Neural progenitor cell (in vitro differentiated cells): ENCODE results near the gene LYRM7. TPM values are rescaled to one million over a fixed set of nuclear protein-coding genes. Genes with fewer than 3 reads are reported as not detected.

Source experiments
- DNase-seq: peaks from one replicate; pipeline ENCODE4 v3.0.0-alpha.2; 2016; ENCODE audit warnings: low spot score
- H2AFZ ChIP-seq: fragments of 200-600 bp; sonication (generic); replicated peaks from 2 replicates; pipeline ENCODE4 v1.6.1; 2016; ENCODE audit warnings: antibody characterized with exemption
- H3F3A ChIP-seq: fragments of 200-600 bp; sonication (generic); 2 replicates; pipeline ENCODE4 v1.6.1; 2016; ENCODE audit warnings: antibody characterized with exemption, low read depth
- H3K27ac ChIP-seq: fragments of 200-600 bp; sonication (generic); 2 replicates; pipeline ENCODE4 v1.5.1; 2016; ENCODE audit warnings: mild to moderate bottlenecking
- H3K27me3 ChIP-seq: fragments of 200-600 bp; sonication (generic); 2 replicates; pipeline ENCODE4 v1.6.1; 2016; ENCODE audit warnings: mild to moderate bottlenecking, moderate library complexity
- H3K36me3 ChIP-seq: fragments of 200-600 bp; sonication (generic); 2 replicates; pipeline ENCODE4 v1.5.1; 2016
- H3K4me1 ChIP-seq: fragments of 200-600 bp; sonication (generic); 2 replicates; pipeline ENCODE4 v1.6.1; 2016; ENCODE audit warnings: mixed run types
- H3K4me2 ChIP-seq: fragments of 200-600 bp; sonication (generic); 2 replicates; pipeline ENCODE4 v1.6.1; 2016
- H3K4me3 ChIP-seq: fragments of 200-600 bp; sonication (generic); 2 replicates; pipeline ENCODE4 v1.5.1; 2016
- H3K79me2 ChIP-seq: fragments of 200-600 bp; sonication (generic); 2 replicates; pipeline ENCODE4 v1.6.1; 2016; ENCODE audit warnings: low read depth
- H3K9ac ChIP-seq: fragments of 200-600 bp; sonication (generic); 2 replicates; pipeline ENCODE4 v1.6.1; 2016
- H3K9me3 ChIP-seq: fragments of 200-600 bp; sonication (generic); 2 replicates; pipeline ENCODE4 v1.5.1; 2016; ENCODE audit warnings: low read depth
- H4K20me1 ChIP-seq: fragments of 200-600 bp; sonication (generic); 2 replicates; pipeline ENCODE4 v1.6.1; 2016; ENCODE audit warnings: low read depth
- H3K27ac Mint-ChIP-seq: 3 replicates; pipeline ENCODE4 v1.8.0; 2021; ENCODE audit warnings: mixed read lengths
- H3K27me3 Mint-ChIP-seq: 2 replicates; pipeline ENCODE4 v1.8.0; 2022; ENCODE audit warnings: low read depth, mild to moderate bottlenecking, inconsistent platforms, moderate library complexity, mixed read lengths; ENCODE audit not compliant: insufficient read depth
- H3K36me3 Mint-ChIP-seq: 3 replicates; pipeline ENCODE4 v1.8.0; 2021; ENCODE audit warnings: mixed read lengths
- H3K4me1 Mint-ChIP-seq: 3 replicates; pipeline ENCODE4 v1.8.0; 2021; ENCODE audit warnings: mixed read lengths
- H3K4me3 Mint-ChIP-seq: 3 replicates; pipeline ENCODE4 v1.8.0; 2021; ENCODE audit warnings: mild to moderate bottlenecking, moderate library complexity, mixed read lengths
- H3K9me3 Mint-ChIP-seq: 3 replicates; pipeline ENCODE4 v1.8.0; 2020; ENCODE audit warnings: mixed read lengths
- EZH2 ChIP-seq: fragments of 200-600 bp; sonication (generic); IDR thresholded peaks from 2 replicates; pipeline ENCODE4 v1.6.1; 2017; ENCODE audit warnings: antibody characterized with exemption, mild to moderate bottlenecking, moderate library complexity
- EZH2phosphoT487 ChIP-seq: fragments of 200-600 bp; sonication (generic); IDR thresholded peaks from 2 replicates; pipeline ENCODE4 v1.6.1; 2017; ENCODE audit warnings: antibody characterized with exemption
- total RNA-seq: library from RNA; depleted of rRNA; stranded (reverse); fragments of >200 nt; gene quantifications from 2 replicates; pipeline ENCODE4 v1.2.3, GENCODE V29; 2015; ENCODE audit warnings: low replicate concordance
- TF ChIP-seq, protein P1 (sequence below): fragments of 200-600 bp; sonication (generic); IDR thresholded peaks from 2 replicates; pipeline ENCODE4 v1.5.1; 2017; ENCODE audit warnings: antibody characterized with exemption, mild to moderate bottlenecking

LYRM7 gene
- total RNA-seq, 1 donor from 2014 or later = 19.2 TPM

DNA sequence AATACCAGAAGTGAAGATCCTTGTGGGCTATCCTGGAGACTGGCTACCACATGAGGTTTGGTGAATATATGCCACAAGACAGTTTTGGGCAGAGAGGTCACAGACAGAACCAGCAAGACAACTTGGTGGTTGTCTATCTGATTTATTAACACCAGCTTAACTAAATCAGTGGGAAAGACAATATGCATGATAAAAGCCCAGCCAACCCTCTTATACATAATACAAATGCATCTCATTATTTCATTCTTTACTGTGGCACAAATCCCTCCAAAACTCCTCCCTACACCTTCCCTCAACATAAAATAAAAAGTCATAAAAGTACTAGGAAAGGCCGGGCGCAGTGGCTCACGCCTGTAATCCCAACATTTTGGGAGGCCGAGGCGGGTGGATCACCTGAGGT lies 13.8 kb upstream of the LYRM7 start:
- DNase-seq = no peak
- H3K27ac Mint-ChIP-seq = no peak overlapping the region
- peaks cover 33% of the 10 kb centered on the region for H3K36me3 Mint-ChIP-seq

DNA sequence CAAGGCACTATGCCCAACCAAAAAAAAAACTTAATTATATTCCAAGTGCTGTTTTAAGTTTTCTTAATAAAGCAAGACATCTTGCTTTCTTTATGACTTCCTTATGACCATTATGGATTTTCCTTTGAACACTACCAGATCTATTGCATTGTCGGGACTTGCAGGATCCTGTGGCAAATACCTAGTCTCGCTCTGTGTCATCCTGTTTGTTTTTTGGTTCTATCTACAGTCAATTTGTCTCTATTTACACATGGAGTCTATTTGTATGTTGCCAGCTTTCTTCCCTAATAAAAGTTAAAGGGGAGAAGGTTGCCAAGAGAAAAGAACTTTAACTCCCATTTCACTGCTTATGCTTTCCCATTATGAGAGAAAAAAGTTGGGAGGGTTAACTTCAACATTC lies 10.6 kb upstream of the LYRM7 start:
- DNase-seq = no peak
- Histone ChIP-seq H3K4me2 (no peak overlapping the region), H3K9ac (no peak overlapping the region), H3K36me3 (peaks cover 10% of the 10 kb centered on the region), H3K4me3 (no peak overlapping the region), H3F3A (peaks cover 11% of the 10 kb centered on the region), H2AFZ (no peak overlapping the region), H4K20me1 (no peaks in the 10 kb centered on the region), H3K27me3 (no peaks in the 10 kb centered on the region), H3K27ac (no peak overlapping the region), H3K9me3 (no peaks in the 10 kb centered on the region), H3K4me1 (peaks cover 9% of the 10 kb centered on the region), H3K79me2 (peaks cover 53% of the 10 kb centered on the region)
- TF ChIP-seq EZH2 (no peak), EZH2phosphoT487 (no peak)
- TF ChIP-seq, protein P1, sequence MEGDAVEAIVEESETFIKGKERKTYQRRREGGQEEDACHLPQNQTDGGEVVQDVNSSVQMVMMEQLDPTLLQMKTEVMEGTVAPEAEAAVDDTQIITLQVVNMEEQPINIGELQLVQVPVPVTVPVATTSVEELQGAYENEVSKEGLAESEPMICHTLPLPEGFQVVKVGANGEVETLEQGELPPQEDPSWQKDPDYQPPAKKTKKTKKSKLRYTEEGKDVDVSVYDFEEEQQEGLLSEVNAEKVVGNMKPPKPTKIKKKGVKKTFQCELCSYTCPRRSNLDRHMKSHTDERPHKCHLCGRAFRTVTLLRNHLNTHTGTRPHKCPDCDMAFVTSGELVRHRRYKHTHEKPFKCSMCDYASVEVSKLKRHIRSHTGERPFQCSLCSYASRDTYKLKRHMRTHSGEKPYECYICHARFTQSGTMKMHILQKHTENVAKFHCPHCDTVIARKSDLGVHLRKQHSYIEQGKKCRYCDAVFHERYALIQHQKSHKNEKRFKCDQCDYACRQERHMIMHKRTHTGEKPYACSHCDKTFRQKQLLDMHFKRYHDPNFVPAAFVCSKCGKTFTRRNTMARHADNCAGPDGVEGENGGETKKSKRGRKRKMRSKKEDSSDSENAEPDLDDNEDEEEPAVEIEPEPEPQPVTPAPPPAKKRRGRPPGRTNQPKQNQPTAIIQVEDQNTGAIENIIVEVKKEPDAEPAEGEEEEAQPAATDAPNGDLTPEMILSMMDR = no peak
- Mint-ChIP-seq H3K4me3 (no peak overlapping the region), H3K4me1 (peaks cover 7% of the 10 kb centered on the region), H3K27ac (peak overlapping the region; percentile 30), H3K27me3 (peaks cover 3% of the 10 kb centered on the region), H3K36me3 (peaks cover 41% of the 10 kb centered on the region), H3K9me3 (no peaks in the 10 kb centered on the region)

More for the DNA sequence above, 13.8 kb upstream of the LYRM7 start:
- Mint-ChIP-seq H3K9me3 (no peaks in the 10 kb centered on the region), H3K4me3 (no peak overlapping the region), H3K4me1 (no peaks in the 10 kb centered on the region), H3K27me3 (no peaks in the 10 kb centered on the region)
- TF ChIP-seq EZH2 (no peak), EZH2phosphoT487 (no peak)
- TF ChIP-seq, protein P1 = no peak
- no peak overlapping the region for H3K27ac ChIP-seq
- H4K20me1 ChIP-seq = no peaks in the 10 kb centered on the region
- H3K9ac ChIP-seq = no peak overlapping the region
- H3K4me3 ChIP-seq = no peak overlapping the region
- no peak overlapping the region for H2AFZ ChIP-seq
- no peak overlapping the region for H3K4me2 ChIP-seq
- peaks cover 22% of the 10 kb centered on the region for H3K79me2 ChIP-seq
- H3K9me3 ChIP-seq = no peaks in the 10 kb centered on the region
- no peaks in the 10 kb centered on the region for H3K27me3 ChIP-seq
- no peaks in the 10 kb centered on the region for H3K4me1 ChIP-seq
- H3F3A ChIP-seq = no peaks in the 10 kb centered on the region
- peaks cover 10% of the 10 kb centered on the region for H3K36me3 ChIP-seq

DNA sequence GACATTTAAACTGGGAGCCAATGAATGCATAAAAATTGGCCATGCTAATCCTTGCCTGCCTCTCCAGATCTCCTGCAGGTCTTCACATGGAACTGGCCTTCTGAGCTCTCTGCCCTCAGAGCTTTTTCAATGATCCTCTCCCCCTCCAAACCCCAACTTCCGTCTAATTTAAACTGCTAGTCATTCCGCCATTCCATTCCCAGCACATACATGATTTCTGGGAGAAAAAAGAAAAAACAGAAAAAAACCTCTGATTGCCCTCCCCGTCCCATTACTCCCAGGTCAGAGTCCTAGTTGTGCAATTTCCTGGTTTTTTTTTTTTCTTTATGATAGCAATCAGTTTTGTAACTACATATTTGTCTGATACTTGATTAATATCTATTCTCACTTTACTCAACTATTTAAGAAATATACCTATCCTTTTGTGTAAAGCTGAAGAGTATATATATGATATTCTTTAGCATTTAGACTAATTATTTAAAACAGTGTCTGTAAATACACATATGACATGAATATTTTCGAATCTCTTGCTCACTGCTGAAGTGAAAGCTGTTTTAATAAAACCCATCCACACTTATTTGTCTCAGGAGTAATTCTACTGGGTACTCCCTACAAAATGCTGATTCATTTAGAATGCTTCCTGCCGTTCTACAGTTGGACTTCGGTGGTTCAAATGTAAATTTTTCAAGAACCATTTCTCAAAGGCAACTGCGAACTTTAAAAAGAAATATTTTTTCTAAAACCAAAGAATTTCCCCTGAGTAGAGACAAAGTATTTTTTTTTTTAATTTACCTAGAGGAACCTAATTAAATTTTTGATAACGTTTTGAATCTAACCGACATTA lies 7.2 kb upstream of the LYRM7 start:
- Mint-ChIP-seq H3K27ac (no peak overlapping the region), H3K4me3 (peak overlapping the region; percentile 89), H3K4me1 (peaks cover 14% of the 10 kb centered on the region), H3K36me3 (peaks cover 32% of the 10 kb centered on the region), H3K9me3 (no peaks in the 10 kb centered on the region), H3K27me3 (peaks cover 4% of the 10 kb centered on the region)
- Histone ChIP-seq H3K4me1 (peaks cover 14% of the 10 kb centered on the region), H3K36me3 (peaks cover 10% of the 10 kb centered on the region), H2AFZ (no peak overlapping the region), H3K9ac (peak overlapping the region; percentile 71), H4K20me1 (no peaks in the 10 kb centered on the region), H3K27me3 (no peaks in the 10 kb centered on the region), H3F3A (peaks cover 19% of the 10 kb centered on the region), H3K9me3 (no peaks in the 10 kb centered on the region), H3K4me3 (peak overlapping the region; percentile 67), H3K27ac (peak overlapping the region; percentile 77), H3K79me2 (peaks cover 53% of the 10 kb centered on the region), H3K4me2 (peak overlapping the region; percentile 92)
- peak; percentile 6 for DNase-seq
- no peak for TF ChIP-seq EZH2
- TF ChIP-seq, protein P1 = no peak
- TF ChIP-seq EZH2phosphoT487 = no peak
